ENCODE measurements around the gene IKZF2.
"Not testable (repeated sequence)": the region's sequence is repeated elsewhere in the genome, so short reads cannot be mapped to it uniquely, and the experiment has no call there.

IKZF2 gene

GRCh38 chr2:213068676-213069359 is 82.6 kb downstream of the IKZF2 start:
- DNase-seq, result no peak
- TF ChIP-seq POLR2A (IDR thresholded peaks at IDR 0.05; ENCODE audit: low read length) (no peak), GATA1 (IDR thresholded peaks at IDR 0.05; ENCODE audit: low read depth, low read length) (no peak)

- DNase-seq, result no peak
- TF ChIP-seq POLR2A (IDR thresholded peaks at IDR 0.05; ENCODE audit: low read length), result no peak
- no peak for TF ChIP-seq GATA1 (IDR thresholded peaks at IDR 0.05; ENCODE audit: low read depth, low read length)
Observed at GRCh38 chr2:213067888-213068287, 83.5 kb downstream of the IKZF2 start.

DNA sequence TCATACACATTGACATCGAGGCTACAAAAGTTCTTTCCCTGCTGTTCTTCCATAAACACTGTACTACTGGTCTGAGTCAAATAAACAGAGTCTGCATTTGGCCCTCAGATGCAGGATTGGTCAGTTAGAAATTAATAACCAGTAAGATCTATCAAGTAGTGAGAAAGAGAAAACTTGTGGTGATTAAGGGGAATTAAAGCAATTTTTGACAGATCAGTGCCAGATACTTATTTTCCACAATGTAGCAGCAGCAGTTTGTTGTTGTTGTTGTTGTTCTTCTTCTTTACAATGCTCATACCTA is 85.0 kb downstream of the IKZF2 start:
- DNase-seq, result no peak
- TF ChIP-seq POLR2A (IDR thresholded peaks at IDR 0.05; ENCODE audit: low read length), result no peak
- TF ChIP-seq GATA1 (IDR thresholded peaks at IDR 0.05; ENCODE audit: low read depth, low read length), result no peak

DNA sequence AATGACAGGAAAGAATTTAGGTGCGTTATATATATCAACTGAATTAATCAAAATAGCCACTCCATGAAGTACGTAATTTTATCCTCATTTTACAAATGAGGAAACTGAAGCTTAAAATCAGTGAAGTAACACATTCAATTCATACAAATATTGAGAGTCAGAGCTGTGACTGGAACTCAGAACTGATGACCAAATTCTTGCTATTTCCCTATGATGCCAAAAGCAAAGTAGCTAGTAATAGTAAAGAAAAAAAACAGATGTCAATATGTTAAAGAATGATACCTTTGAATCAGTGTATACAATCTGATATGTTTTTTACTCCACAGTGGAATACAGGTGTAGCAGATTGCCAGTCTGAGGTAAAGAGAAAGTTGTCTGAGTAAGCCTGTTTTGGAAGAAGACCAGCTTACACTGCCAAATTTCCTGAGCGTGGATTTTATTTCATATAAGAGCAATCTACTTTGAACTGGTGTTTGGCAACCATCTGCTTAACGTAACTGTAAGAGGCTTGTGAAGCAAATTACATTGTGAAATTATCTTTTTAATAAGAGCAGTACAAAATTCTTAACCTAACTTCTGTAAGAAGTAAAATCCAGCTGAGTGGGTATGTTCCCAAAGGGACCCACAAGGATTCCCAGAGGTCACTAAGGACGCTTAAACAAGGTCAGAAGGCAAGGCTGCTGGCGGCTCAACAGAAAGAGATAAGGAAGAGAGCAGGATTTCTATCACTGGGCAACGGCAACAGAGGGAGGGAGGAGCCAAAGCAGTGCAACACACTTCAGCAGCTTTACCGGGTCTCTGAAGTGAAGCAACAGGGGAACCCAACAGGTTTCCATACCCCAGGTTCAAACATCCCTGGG is 85.6 kb downstream of the IKZF2 start:
- peak in 1 of 2 experiments; percentile 17 for DNase-seq

GRCh38 chr2:213064099-213064498 is 87.3 kb downstream of the IKZF2 start:
- TF ChIP-seq GATA1 (IDR thresholded peaks at IDR 0.05; ENCODE audit: low read depth, low read length) (no peak), POLR2A (IDR thresholded peaks at IDR 0.05; ENCODE audit: low read length) (no peak)
- no peak for DNase-seq

More for the DNA sequence above, 85.6 kb downstream of the IKZF2 start:
- TF ChIP-seq GATA1 (IDR thresholded peaks at IDR 0.05; ENCODE audit: low read depth, low read length) (no peak), POLR2A (IDR thresholded peaks at IDR 0.05; ENCODE audit: low read length) (no peak)

- no peak for TF ChIP-seq POLR2A (IDR thresholded peaks at IDR 0.05; ENCODE audit: low read length)
- no peak for TF ChIP-seq GATA1 (IDR thresholded peaks at IDR 0.05; ENCODE audit: low read depth, low read length)
- DNase-seq, result no peak
Observed at GRCh38 chr2:213057977-213058376, 93.4 kb downstream of the IKZF2 start.

- TF ChIP-seq GATA1 (IDR thresholded peaks at IDR 0.05; ENCODE audit: low read depth, low read length) (no peak), POLR2A (IDR thresholded peaks at IDR 0.05; ENCODE audit: low read length) (no peak)
- no peak for DNase-seq
Observed at GRCh38 chr2:213046431-213046830, 105.0 kb downstream of the IKZF2 start.

DNA sequence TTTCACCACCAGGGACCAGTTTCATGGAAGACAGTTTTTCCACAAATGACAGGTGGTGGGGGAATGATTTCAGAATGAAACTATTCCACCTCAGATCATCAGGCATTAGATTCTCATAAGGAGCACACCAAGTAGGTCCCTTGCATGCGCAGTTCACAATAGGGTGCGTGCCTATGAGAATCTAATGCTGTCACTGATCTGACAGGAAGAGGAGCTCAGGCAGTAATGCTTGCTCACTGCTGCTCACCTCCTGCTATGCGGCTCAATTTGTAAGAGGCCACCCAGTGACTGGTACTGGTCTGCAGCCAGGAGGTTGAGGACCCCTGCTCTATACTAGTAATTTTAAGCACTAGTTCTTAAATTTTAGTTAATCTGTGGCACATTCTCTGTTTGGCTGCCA is 107.8 kb downstream of the IKZF2 start:
- no peak for DNase-seq
- TF ChIP-seq POLR2A (IDR thresholded peaks at IDR 0.05; ENCODE audit: low read length) (no peak), GATA1 (IDR thresholded peaks at IDR 0.05; ENCODE audit: low read depth, low read length) (no peak)

GRCh38 chr2:213042262-213042661 is 109.2 kb downstream of the IKZF2 start:
- TF ChIP-seq GATA1 (IDR thresholded peaks at IDR 0.05; ENCODE audit: low read depth, low read length) (no peak), POLR2A (IDR thresholded peaks at IDR 0.05; ENCODE audit: low read length) (no peak)
- no peak for DNase-seq

GRCh38 chr2:213036836-213037235 is 114.6 kb downstream of the IKZF2 start:
- no peak for DNase-seq
- no peak for TF ChIP-seq POLR2A (IDR thresholded peaks at IDR 0.05; ENCODE audit: low read length)

DNA sequence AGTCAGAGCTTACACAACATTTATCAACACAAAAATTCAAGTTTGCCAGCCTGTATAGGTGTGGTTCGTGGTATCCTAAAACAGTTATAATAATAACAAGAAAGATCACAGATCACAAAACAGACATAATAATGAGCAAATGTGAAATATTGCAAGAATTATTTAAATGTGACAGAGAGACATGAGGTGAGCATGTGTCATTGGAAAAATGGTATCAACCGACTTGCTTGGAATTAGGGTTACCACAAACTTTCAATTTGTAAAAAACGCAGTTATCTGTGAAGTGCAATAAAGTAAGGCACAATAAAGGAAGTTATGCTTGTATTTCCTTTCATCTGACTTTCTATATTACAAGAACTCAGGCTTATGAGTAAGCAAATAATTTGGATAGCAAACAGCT is 116.8 kb downstream of the IKZF2 start:
- no peak for DNase-seq

DNA sequence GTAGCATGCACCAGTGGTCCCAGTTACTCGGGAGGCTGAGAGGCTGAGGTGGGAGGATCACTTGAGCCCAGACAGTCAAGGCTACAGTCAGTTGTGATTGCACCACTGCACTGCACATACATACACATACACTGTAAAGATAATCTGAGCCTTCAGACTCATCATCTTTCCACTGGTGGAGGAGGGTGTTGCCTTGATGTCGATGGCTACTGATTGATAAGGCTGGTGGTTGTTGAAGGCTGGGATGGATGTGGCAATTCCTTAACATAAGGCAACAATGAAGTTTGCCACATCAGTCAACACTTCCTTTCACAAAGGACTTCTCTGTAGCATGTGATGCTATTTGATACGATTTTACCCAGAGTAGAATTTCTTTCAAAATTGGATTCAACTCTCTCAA is 118.8 kb downstream of the IKZF2 start:
- peak in 1 of 2 experiments; percentile 1 for DNase-seq
- TF ChIP-seq POLR2A (IDR thresholded peaks at IDR 0.05; ENCODE audit: low read length) (no peak), GATA1 (IDR thresholded peaks at IDR 0.05; ENCODE audit: low read depth, low read length) (no peak)

More for the DNA sequence above, 116.8 kb downstream of the IKZF2 start:
- TF ChIP-seq POLR2A (IDR thresholded peaks at IDR 0.05; ENCODE audit: low read length), result no peak
- TF ChIP-seq GATA1 (IDR thresholded peaks at IDR 0.05; ENCODE audit: low read depth, low read length), result no peak

- TF ChIP-seq POLR2A (IDR thresholded peaks at IDR 0.05; ENCODE audit: low read length), result no peak
- no peak for TF ChIP-seq GATA1 (IDR thresholded peaks at IDR 0.05; ENCODE audit: low read depth, low read length)
- DNase-seq, result no peak
Observed at GRCh38 chr2:213022987-213023386, 128.4 kb downstream of the IKZF2 start.

DNA sequence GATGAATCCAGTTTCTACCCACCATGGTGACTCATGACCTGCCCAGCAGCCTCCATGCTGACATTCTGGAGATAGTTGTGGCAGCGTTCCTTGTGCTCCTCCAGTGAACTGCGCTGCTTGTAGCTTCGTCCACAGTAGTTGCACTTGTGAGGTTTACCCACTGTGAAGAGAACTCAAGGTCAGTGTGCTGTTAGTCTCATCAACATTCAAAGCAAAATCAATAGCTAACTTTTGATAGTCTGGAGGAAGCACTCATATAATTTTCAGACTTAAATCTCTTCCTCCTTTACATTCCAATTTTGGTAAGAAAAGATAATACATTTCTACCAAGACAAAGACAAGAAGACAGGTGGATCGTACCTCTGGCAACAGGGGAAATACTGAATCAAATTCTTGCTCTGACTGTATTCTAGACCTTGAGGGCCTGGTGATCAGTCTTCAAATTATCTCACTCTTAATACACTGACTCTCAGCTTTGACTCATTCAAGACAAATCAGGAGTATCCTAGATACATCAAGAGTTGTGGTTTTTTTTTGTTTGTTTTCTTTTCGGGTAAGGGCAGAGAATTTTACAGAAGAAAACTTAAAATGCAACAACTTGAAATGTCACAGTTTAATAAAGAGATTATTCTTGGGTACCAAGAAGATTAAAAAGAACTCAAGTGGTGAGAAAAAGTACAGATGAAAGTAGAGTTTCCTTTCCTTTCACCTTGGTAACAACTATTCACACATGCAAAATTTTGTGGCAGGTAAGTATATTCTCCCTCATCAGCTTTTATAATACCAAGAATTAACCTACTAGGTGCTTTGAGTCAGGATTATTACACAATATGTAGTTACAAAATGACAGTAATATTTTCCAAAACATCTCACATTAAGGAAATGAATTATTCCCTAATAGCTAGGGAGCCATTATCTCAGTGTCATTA is 129.2 kb downstream of the IKZF2 start:
- no peak for DNase-seq
- TF ChIP-seq GATA1 (IDR thresholded peaks at IDR 0.05; ENCODE audit: low read depth, low read length) (no peak), POLR2A (IDR thresholded peaks at IDR 0.05; ENCODE audit: low read length) (no peak)

- DNase-seq, result not testable (repeated sequence)
Observed at GRCh38 chr2:213020913-213021312, 130.5 kb downstream of the IKZF2 start.

Measured in erythroblast (primary cell).